ENCODE measurements around the gene MYBPHL.

MYBPHL gene

DNA sequence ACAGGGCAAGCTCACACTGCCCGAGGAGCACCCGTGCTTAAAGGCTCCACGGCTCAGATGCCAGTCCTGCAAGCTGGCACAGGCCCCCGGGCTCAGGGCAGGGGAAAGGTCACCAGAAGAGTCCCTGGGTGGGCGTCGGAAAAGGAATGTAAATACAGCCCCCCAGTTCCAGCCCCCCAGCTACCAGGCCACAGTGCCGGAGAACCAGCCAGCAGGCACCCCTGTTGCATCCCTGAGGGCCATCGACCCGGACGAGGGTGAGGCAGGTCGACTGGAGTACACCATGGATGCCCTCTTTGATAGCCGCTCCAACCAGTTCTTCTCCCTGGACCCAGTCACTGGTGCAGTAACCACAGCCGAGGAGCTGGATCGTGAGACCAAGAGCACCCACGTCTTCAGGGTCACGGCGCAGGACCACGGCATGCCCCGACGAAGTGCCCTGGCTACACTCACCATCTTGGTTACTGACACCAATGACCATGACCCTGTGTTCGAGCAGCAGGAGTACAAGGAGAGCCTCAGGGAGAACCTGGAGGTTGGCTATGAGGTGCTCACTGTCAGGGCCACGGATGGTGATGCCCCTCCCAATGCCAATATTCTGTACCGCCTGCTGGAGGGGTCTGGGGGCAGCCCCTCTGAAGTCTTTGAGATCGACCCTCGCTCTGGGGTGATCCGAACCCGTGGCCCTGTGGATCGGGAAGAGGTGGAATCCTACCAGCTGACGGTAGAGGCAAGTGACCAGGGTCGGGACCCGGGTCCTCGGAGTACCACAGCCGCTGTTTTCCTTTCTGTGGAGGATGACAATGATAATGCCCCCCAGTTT is 56.1 kb downstream of the MYBPHL start:
- Histone ChIP-seq H3K4me3 (IDR thresholded peaks at IDR 0.05; ENCODE audit: insufficient read depth, low read depth, low read length) (peak overlapping the region; percentile 44), H3K4me2 (peak overlapping the region; percentile 61)

DNA sequence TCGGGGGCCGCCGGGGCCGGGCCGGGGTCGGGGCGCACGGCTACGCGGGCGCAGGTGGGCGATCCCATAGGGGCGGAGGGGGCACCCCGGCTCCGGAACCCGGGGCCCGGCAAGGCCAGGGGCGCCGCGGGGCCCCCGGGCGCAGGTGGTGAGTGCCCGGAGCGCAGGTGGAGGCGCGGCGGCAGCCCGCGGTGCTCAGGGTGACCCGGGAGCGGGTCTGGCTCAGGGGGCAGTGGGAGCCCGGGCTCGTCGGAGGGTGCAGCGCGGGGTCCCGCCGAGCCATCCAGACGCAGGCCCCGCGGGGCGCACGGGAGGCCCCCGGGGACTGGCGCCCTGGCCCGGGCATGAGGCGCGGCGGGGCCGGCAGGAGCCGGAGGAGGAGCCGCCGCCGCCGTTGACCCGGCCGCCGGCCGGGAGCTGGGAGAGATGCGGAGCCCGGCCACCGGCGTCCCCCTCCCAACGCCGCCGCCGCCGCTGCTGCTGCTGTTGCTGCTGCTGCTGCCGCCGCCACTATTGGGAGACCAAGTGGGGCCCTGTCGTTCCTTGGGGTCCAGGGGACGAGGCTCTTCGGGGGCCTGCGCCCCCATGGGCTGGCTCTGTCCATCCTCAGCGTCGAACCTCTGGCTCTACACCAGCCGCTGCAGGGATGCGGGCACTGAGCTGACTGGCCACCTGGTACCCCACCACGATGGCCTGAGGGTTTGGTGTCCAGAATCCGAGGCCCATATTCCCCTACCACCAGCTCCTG is 57.0 kb downstream of the MYBPHL start:
- Histone ChIP-seq H3K9ac (peak overlapping the region; percentile 25; the same call in 1 of the 2 replicates), H3K27ac (no peak overlapping the region), H3K27me3 (ENCODE audit: insufficient read depth, low read depth) (no peaks in the 10 kb centered on the region), H3K79me2 (ENCODE audit: insufficient read depth, low read depth) (no peaks in the 10 kb centered on the region), H3K4me2 (peak overlapping the region; percentile 61), H3K36me3 (ENCODE audit: insufficient read depth) (no peaks in the 10 kb centered on the region), H3K4me3 (IDR thresholded peaks at IDR 0.05; ENCODE audit: insufficient read depth, low read depth, low read length) (peak overlapping the region; percentile 44), H4K20me1 (ENCODE audit: insufficient read depth) (no peaks in the 10 kb centered on the region), H3K4me1 (ENCODE audit: low read depth, poor library complexity, severe bottlenecking) (peaks cover 10% of the 10 kb centered on the region), H2AFZ (ENCODE audit: low read depth) (peak overlapping the region; percentile 74)
- TF ChIP-seq CTCF (conservative IDR thresholded peaks at IDR 0.05; ENCODE audit: low read depth, low read length), result no peak

More for the DNA sequence above, 56.1 kb downstream of the MYBPHL start:
- Histone ChIP-seq H3K9ac (no peak overlapping the region; the same call in 1 of the 2 replicates), H4K20me1 (ENCODE audit: insufficient read depth) (no peaks in the 10 kb centered on the region), H3K79me2 (ENCODE audit: insufficient read depth, low read depth) (no peaks in the 10 kb centered on the region), H3K4me1 (ENCODE audit: low read depth, poor library complexity, severe bottlenecking) (peaks cover 10% of the 10 kb centered on the region), H3K27me3 (ENCODE audit: insufficient read depth, low read depth) (no peaks in the 10 kb centered on the region), H2AFZ (ENCODE audit: low read depth) (peak overlapping the region; percentile 74; the same call in 1 of the 2 replicates), H3K27ac (no peak overlapping the region), H3K36me3 (ENCODE audit: insufficient read depth) (no peaks in the 10 kb centered on the region)
- TF ChIP-seq CTCF (conservative IDR thresholded peaks at IDR 0.05; ENCODE audit: low read depth, low read length), result no peak

- no peak for TF ChIP-seq CTCF (conservative IDR thresholded peaks at IDR 0.05; ENCODE audit: low read depth, low read length)
- Histone ChIP-seq H3K4me2 (peak within 1 kb of the TSS; percentile 61), H3K4me3 (IDR thresholded peaks at IDR 0.05; ENCODE audit: insufficient read depth, low read depth, low read length) (peak within 1 kb of the TSS; percentile 44), H3K36me3 (ENCODE audit: insufficient read depth) (no peaks in the 10 kb centered on the region), H4K20me1 (ENCODE audit: insufficient read depth) (no peaks in the 10 kb centered on the region), H3K4me1 (ENCODE audit: low read depth, poor library complexity, severe bottlenecking) (peaks cover 10% of the 10 kb centered on the region), H2AFZ (ENCODE audit: low read depth) (peak within 1 kb of the TSS; percentile 75), H3K27me3 (ENCODE audit: insufficient read depth, low read depth) (no peaks in the 10 kb centered on the region), H3K79me2 (ENCODE audit: insufficient read depth, low read depth) (no peaks in the 10 kb centered on the region), H3K27ac (no peak within 1 kb of the TSS), H3K9ac (peak within 1 kb of the TSS; percentile 25; the same call in 1 of the 2 replicates)
Measured at GRCh38 chr1:109248797-109249629, 57.8 kb downstream of the MYBPHL start, which contains the start of gene CELSR2. CELSR2 (plus strand) TSS chr1:109249539; CDS start chr1:109250080, 541 bp downstream.

- Histone ChIP-seq H2AFZ (ENCODE audit: low read depth) (peak overlapping the region; percentile 75; the same call in 1 of the 2 replicates), H4K20me1 (ENCODE audit: insufficient read depth) (no peaks in the 10 kb centered on the region), H3K9ac (no peak overlapping the region), H3K36me3 (ENCODE audit: insufficient read depth) (no peaks in the 10 kb centered on the region), H3K27ac (no peak overlapping the region), H3K4me2 (no peak overlapping the region), H3K4me3 (IDR thresholded peaks at IDR 0.05; ENCODE audit: insufficient read depth, low read depth, low read length) (no peak overlapping the region), H3K79me2 (ENCODE audit: insufficient read depth, low read depth) (no peaks in the 10 kb centered on the region), H3K4me1 (ENCODE audit: low read depth, poor library complexity, severe bottlenecking) (peaks cover 10% of the 10 kb centered on the region), H3K27me3 (ENCODE audit: insufficient read depth, low read depth) (no peaks in the 10 kb centered on the region)
- TF ChIP-seq CTCF (conservative IDR thresholded peaks at IDR 0.05; ENCODE audit: low read depth, low read length), result no peak
Measured at GRCh38 chr1:109248444-109248796, 58.4 kb downstream of the MYBPHL start.
